ENCODE data around the gene TFR2.

Gene TFR2

GRCh38 chr7:100570954-100571828, 70.2 kb downstream of the TFR2 start:
- no peak for DNase-seq

All from activated CD4-positive, alpha-beta T cell treated with anti-CD3 and anti-CD28 coated beads for 4 hours (primary cell).